NCI-H146 (cell line): ENCODE results near the gene C20orf202.
"Not testable (repeated sequence)": the region's sequence is repeated elsewhere in the genome, so short reads cannot be mapped to it uniquely, and the experiment has no call there.

Source experiments
- DNase-seq: peaks from one replicate; lab custom pipeline; 2025; lab: John Stamatoyannopoulos, UW

Gene C20orf202

DNA sequence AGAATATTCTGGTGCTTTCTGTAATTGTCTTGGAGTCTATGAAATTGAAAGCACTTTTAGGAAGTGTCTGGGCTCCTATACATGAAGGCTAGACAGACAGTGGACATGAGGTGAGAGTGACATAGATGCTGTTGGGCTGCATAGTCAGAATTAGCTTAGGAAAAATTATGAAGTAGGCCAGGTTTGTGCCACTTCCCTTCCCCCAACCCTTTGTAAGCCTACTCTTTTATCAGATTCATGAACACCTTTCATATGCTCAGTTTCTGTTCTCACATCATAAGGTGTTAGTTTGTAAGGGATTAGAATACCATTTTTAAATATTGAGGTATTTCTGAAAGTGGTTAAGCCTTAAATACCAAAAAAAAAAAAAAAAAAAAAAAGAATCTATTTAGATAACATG is 44.4 kb downstream of the C20orf202 start:
- DNase-seq, result no peak

DNA sequence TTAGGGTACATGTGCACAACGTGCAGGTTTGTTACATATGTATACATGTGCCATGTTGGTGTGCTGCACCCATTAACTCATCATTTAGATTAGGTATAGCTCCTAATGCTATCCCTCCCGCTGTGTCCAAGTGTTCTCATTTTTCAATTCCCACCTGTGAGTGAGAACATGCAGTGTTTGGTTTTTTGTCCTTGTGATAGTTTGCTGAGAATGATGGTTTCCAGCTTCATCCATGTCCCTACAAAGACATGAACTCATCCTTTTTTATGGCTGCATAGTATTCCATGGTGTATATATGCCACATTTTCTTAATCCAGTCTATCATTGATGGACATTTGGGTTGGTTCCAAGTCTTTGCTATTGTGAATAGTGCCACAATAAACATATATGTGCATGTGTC is 47.0 kb downstream of the C20orf202 start:
- DNase-seq, result not testable (repeated sequence)

DNA sequence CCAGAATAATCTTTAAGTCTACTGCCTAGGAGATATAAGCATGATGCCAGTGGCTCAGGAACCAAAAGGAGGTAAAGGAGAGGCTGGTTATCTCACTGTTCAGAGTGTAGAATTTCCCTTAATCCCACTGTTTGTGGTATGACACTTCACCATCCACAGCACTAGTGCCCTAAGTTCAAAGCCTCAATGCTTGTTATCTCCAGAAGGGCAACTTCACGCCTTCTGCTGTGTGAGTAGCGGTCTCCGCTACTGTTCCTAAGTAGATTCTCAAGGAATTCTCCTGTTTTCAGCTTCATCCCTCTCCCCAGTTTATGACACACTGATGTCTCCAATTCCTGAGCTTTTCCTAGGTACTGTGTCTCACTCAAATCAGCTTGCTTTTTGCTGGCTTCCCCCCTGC is 49.2 kb downstream of the C20orf202 start:
- no peak for DNase-seq

DNA sequence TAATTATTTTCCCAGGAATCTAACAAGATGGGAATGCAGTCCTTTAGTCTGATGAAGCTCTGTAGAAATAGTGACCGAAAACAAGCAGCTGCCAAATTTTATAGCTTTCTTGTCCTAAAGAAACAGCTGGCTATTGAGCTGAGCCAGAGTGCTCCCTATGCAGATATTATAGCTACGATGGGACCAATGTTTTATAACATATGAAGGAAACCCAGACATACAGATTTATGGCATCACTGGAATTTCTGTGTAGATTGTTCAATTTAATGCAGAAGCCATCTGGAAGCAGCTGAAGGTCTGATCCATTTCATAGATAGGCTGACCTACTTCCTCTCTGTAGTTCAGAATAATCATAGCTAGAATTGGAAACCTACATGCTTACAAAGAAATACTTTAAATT is 51.0 kb downstream of the C20orf202 start:
- no peak for DNase-seq

DNA sequence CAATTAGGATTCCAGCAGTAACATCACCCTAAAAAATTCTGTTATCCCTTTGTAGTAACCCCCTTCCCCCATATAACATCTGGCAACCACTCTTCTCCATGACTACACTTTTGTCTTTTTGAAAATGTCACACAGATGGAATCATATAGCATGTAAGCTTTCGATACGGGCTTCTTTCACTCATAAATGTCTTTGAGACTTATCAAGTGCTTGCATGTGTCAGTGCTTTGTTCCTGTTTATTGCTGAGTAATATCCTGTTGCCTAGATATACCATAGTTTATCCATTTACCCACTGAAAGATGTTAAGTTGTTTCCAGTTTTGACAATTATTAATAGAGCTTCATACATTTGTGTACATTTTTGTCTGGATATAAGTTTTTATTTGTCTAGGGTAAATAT is 52.4 kb downstream of the C20orf202 start:
- no peak for DNase-seq
